Naive thymus-derived CD4-positive, alpha-beta T cell (primary cell): ENCODE measurements around the gene SULF2. TPM values are rescaled to one million over a fixed set of nuclear protein-coding genes. Genes with fewer than 3 reads are reported as not detected.
"Not testable (repeated sequence)": the region's sequence is repeated elsewhere in the genome, so short reads cannot be mapped to it uniquely, and the experiment has no call there.

Source experiments
- ATAC-seq: fragments of 150-1000 bp; cut with Tn5 transposase; 2 replicates; pipeline ENCODE4 v1.10.0; 2021; ENCODE audit warnings: mild to moderate bottlenecking, moderate library complexity
- CTCF ChIA-PET: fragments of 350-600 bp; sonication (Branson Sonifier 250); formaldehyde crosslinking; loops from one replicate; lab custom pipeline; 2021; ENCODE audit warnings: antibody characterized with exemption; lab: Charles Lee
- POLR2A ChIA-PET: fragments of 350-600 bp; sonication (Branson Sonifier 250); formaldehyde crosslinking; loops from one replicate; lab custom pipeline; 2021; ENCODE audit warnings: antibody characterized with exemption, inconsistent platforms; lab: Charles Lee
- DNase-seq, 9 donors: peaks; one replicate each; pipeline versions ENCODE4 v3.0.0 to v3.0.0-alpha.2; 2020 to 2022; ENCODE audit warnings: mixed read lengths in 1 of 9
- H3K27ac ChIP-seq: one replicate; pipeline ENCODE4 v1.7.0; 2013; ENCODE audit warnings: mild to moderate bottlenecking, low read depth, low read length, moderate library complexity
- H3K27me3 ChIP-seq, 2 donors: one replicate each; pipeline ENCODE4 v1.7.0; 2013; ENCODE audit warnings: low read length in 2 of 2, mild to moderate bottlenecking in 2 of 2, moderate library complexity in 2 of 2; ENCODE audit not compliant: control insufficient read depth in 2 of 2, insufficient read depth in 2 of 2
- H3K36me3 ChIP-seq, 3 experiments: 1 replicate in 2 of 3; 2 replicates in 1 of 3; pipeline ENCODE4 v1.7.0; 2013; ENCODE audit warnings: low read length in 3 of 3, mild to moderate bottlenecking in 3 of 3, moderate library complexity in 1 of 3; ENCODE audit not compliant: insufficient read depth in 3 of 3, control insufficient read depth in 2 of 3
- H3K4me1 ChIP-seq, 2 donors: one replicate each; pipeline ENCODE4 v1.7.0; 2013; ENCODE audit warnings: low read length in 2 of 2, mild to moderate bottlenecking in 2 of 2, moderate library complexity in 1 of 2; ENCODE audit not compliant: control insufficient read depth in 2 of 2, insufficient read depth in 2 of 2
- H3K4me3 ChIP-seq: 2 replicates; pipeline ENCODE4 v1.7.0; 2013; ENCODE audit warnings: mild to moderate bottlenecking, low read length
- H3K9me3 ChIP-seq, 3 experiments: 1 replicate in 2 of 3; 2 replicates in 1 of 3; pipeline ENCODE4 v1.7.0; 2013; ENCODE audit warnings: low read length in 3 of 3; ENCODE audit not compliant: control insufficient read depth in 2 of 3
- H3K27ac Mint-ChIP-seq, 9 donors: one replicate each; pipeline ENCODE4 v1.8.0; 2020 to 2022; ENCODE audit warnings: mixed read lengths in 9 of 9, mild to moderate bottlenecking in 8 of 9, moderate library complexity in 5 of 9, inconsistent platforms in 2 of 9
- H3K27me3 Mint-ChIP-seq, 5 donors: one replicate each; pipeline ENCODE4 v1.8.0; 2021 to 2022; ENCODE audit warnings: mixed read lengths in 5 of 5, mild to moderate bottlenecking in 1 of 5
- H3K36me3 Mint-ChIP-seq, 5 donors: one replicate each; pipeline ENCODE4 v1.8.0; 2020 to 2022; ENCODE audit warnings: mixed read lengths in 5 of 5, mild to moderate bottlenecking in 3 of 5, inconsistent platforms in 1 of 5
- H3K4me1 Mint-ChIP-seq, 7 donors: one replicate each; pipeline ENCODE4 v1.8.0; 2020 to 2022; ENCODE audit warnings: mixed read lengths in 7 of 7, mild to moderate bottlenecking in 3 of 7, inconsistent platforms in 1 of 7
- H3K4me3 Mint-ChIP-seq, 10 donors: one replicate each; pipeline ENCODE4 v1.8.0; 2020 to 2022; ENCODE audit warnings: mild to moderate bottlenecking in 10 of 10, mixed read lengths in 10 of 10, moderate library complexity in 6 of 10, inconsistent platforms in 2 of 10
- H3K9me3 Mint-ChIP-seq, 11 donors: one replicate each; pipeline ENCODE4 v1.8.0; 2020 to 2022; ENCODE audit warnings: mixed read lengths in 11 of 11, mild to moderate bottlenecking in 4 of 11, inconsistent platforms in 1 of 11, moderate library complexity in 1 of 11
- intact Hi-C, 2 donors: fragments of 100-400 bp; cut with micrococcal nuclease; formaldehyde crosslinking; loops; one replicate each; pipeline ENCODE4 v1.15.1; 2023
- polyA plus RNA-seq, 2 donors: library from polyadenylated mRNA; unstranded; fragments of 300-500 nt; fragmentation: Illumina TruSeq; gene quantifications; one replicate each; pipeline ENCODE4 v1.2.3, GENCODE V29; 2021
- total RNA-seq, 6 experiments: library from RNA in 5 of 6; stranded (reverse) in 5 of 6; gene quantifications; 1 replicate in 5 of 6; 2 replicates in 1 of 6; pipeline ENCODE4 v1.2.3 and lab custom pipeline; 2021 to 2026

The SULF2 gene
- total and polyA plus RNA-seq, 7 experiments from 2014 or later = 0.43 to 133 (median 1.5) TPM

- H3K4me3 Mint-ChIP-seq = no peak overlapping the region
- CTCF ChIA-PET = no interaction called here
- no peaks in the 10 kb centered on the region for H3K9me3 ChIP-seq
- intact Hi-C loops = no loop called here
- DNase-seq (no peak), ATAC-seq (no peak)
- H3K4me1 Mint-ChIP-seq = no peaks in the 10 kb centered on the region
- H3K36me3 Mint-ChIP-seq = no peaks in the 10 kb centered on the region
- no peak overlapping the region for H3K27ac Mint-ChIP-seq
- peaks cover 0 to 3% (median 0%) of the 10 kb centered on the region in 11 donors for H3K9me3 Mint-ChIP-seq
- no peaks in the 10 kb centered on the region for H3K36me3 ChIP-seq
- H3K27me3 Mint-ChIP-seq = peaks cover 2 to 31% (median 9%) of the 10 kb centered on the region in 5 donors
- H3K27me3 ChIP-seq = no peaks in the 10 kb centered on the region
- no peak overlapping the region for H3K27ac ChIP-seq
- H3K4me3 ChIP-seq = no peak overlapping the region
- POLR2A ChIA-PET = no interaction called here
- no peaks in the 10 kb centered on the region for H3K4me1 ChIP-seq
These were observed 20.7 kb upstream of the SULF2 start for GRCh38 chr20:47805951-47806350.

- H3K9me3 Mint-ChIP-seq, DNase-seq, H3K36me3 ChIP-seq, H3K27me3 ChIP-seq, intact Hi-C loops, H3K4me1 Mint-ChIP-seq, POLR2A ChIA-PET, CTCF ChIA-PET, H3K4me3 ChIP-seq, H3K36me3 Mint-ChIP-seq, ATAC-seq, H3K27ac ChIP-seq, H3K4me1 ChIP-seq, H3K9me3 ChIP-seq, H3K27ac Mint-ChIP-seq, H3K4me3 Mint-ChIP-seq: not testable (repeated sequence)
- peaks cover 2 to 26% (median 9%) of the 10 kb centered on the region in 5 donors for H3K27me3 Mint-ChIP-seq
These were observed 19.7 kb upstream of the SULF2 start for GRCh38 chr20:47804972-47805371.

- POLR2A ChIA-PET, DNase-seq, H3K4me3 ChIP-seq, H3K36me3 ChIP-seq, H3K27ac ChIP-seq, H3K36me3 Mint-ChIP-seq, ATAC-seq, H3K4me3 Mint-ChIP-seq, H3K4me1 ChIP-seq, H3K4me1 Mint-ChIP-seq, H3K9me3 Mint-ChIP-seq, intact Hi-C loops, H3K27me3 ChIP-seq, H3K9me3 ChIP-seq, CTCF ChIA-PET: not testable (repeated sequence)
- Mint-ChIP-seq H3K27ac (peak overlapping the region in 1 of 9 donors; percentile 26), H3K27me3 (peaks cover 2 to 20% (median 8%) of the 10 kb centered on the region in 5 donors)
These were observed 19.0 kb upstream of the SULF2 start for GRCh38 chr20:47804224-47804825.

GRCh38 chr20:47802975-47803374 lies 17.7 kb upstream of the SULF2 start:
- peaks cover 2 to 23% (median 6%) of the 10 kb centered on the region in 5 donors for H3K27me3 Mint-ChIP-seq
- CTCF ChIA-PET = no interaction called here
- ATAC-seq (no peak), DNase-seq (no peak)
- no peaks in the 10 kb centered on the region for H3K36me3 Mint-ChIP-seq
- H3K36me3 ChIP-seq = no peaks in the 10 kb centered on the region
- H3K4me3 Mint-ChIP-seq = no peak overlapping the region
- no peak overlapping the region for H3K27ac Mint-ChIP-seq
- H3K27ac ChIP-seq = no peak overlapping the region
- no peaks in the 10 kb centered on the region for H3K4me1 ChIP-seq
- H3K27me3 ChIP-seq = no peaks in the 10 kb centered on the region
- POLR2A ChIA-PET = no interaction called here
- peaks cover 0 to 5% (median 0%) of the 10 kb centered on the region in 11 donors for H3K9me3 Mint-ChIP-seq
- no peak overlapping the region for H3K4me3 ChIP-seq
- peaks cover 0 to 4% (median 0%) of the 10 kb centered on the region in 7 donors for H3K4me1 Mint-ChIP-seq
- no peaks in the 10 kb centered on the region for H3K9me3 ChIP-seq
- intact Hi-C loops = no loop called here

GRCh38 chr20:47802226-47802920 lies 17.1 kb upstream of the SULF2 start:
- ChIA-PET POLR2A (no interaction called here), CTCF (no interaction called here)
- H3K4me3 ChIP-seq = no peak overlapping the region
- H3K27ac ChIP-seq = no peak overlapping the region
- Mint-ChIP-seq H3K9me3 (peaks cover 0 to 5% (median 0%) of the 10 kb centered on the region in 11 donors), H3K27ac (no peak overlapping the region), H3K36me3 (no peaks in the 10 kb centered on the region), H3K27me3 (peaks cover 2 to 20% (median 6%) of the 10 kb centered on the region in 5 donors), H3K4me1 (peaks cover 0 to 4% (median 0%) of the 10 kb centered on the region in 7 donors), H3K4me3 (no peak overlapping the region)
- DNase-seq (no peak), ATAC-seq (no peak)
- H3K27me3 ChIP-seq = no peaks in the 10 kb centered on the region
- intact Hi-C loops = no loop called here
- no peaks in the 10 kb centered on the region for H3K36me3 ChIP-seq
- H3K9me3 ChIP-seq = no peaks in the 10 kb centered on the region
- H3K4me1 ChIP-seq = no peaks in the 10 kb centered on the region

- Mint-ChIP-seq H3K4me3 (no peak overlapping the region), H3K27ac (no peak overlapping the region), H3K9me3 (peaks cover 0 to 5% (median 0%) of the 10 kb centered on the region in 11 donors), H3K36me3 (no peaks in the 10 kb centered on the region), H3K4me1 (peaks cover 0 to 4% (median 0%) of the 10 kb centered on the region in 7 donors), H3K27me3 (peaks cover 1 to 14% (median 6%) of the 10 kb centered on the region in 5 donors)
- H3K4me1 ChIP-seq = no peaks in the 10 kb centered on the region
- no peaks in the 10 kb centered on the region for H3K9me3 ChIP-seq
- H3K27ac ChIP-seq = no peak overlapping the region
- intact Hi-C loops = no loop called here
- H3K4me3 ChIP-seq = no peak overlapping the region
- ATAC-seq (no peak), DNase-seq (no peak)
- H3K27me3 ChIP-seq = no peaks in the 10 kb centered on the region
- ChIA-PET CTCF (no interaction called here), POLR2A (no interaction called here)
- no peaks in the 10 kb centered on the region for H3K36me3 ChIP-seq
These were observed 16.5 kb upstream of the SULF2 start for GRCh38 chr20:47801759-47802158.

GRCh38 chr20:47801079-47801478 lies 15.8 kb upstream of the SULF2 start:
- POLR2A ChIA-PET = no interaction called here
- Mint-ChIP-seq H3K4me1 (peaks cover 0 to 4% (median 0%) of the 10 kb centered on the region in 7 donors), H3K27me3 (peaks cover 0 to 14% (median 6%) of the 10 kb centered on the region in 5 donors), H3K9me3 (peaks cover 0 to 5% (median 0%) of the 10 kb centered on the region in 11 donors), H3K36me3 (no peaks in the 10 kb centered on the region), H3K4me3 (no peak overlapping the region), H3K27ac (no peak overlapping the region)
- Histone ChIP-seq H3K4me1 (no peaks in the 10 kb centered on the region), H3K36me3 (no peaks in the 10 kb centered on the region), H3K27ac (no peak overlapping the region), H3K27me3 (no peaks in the 10 kb centered on the region), H3K9me3 (no peaks in the 10 kb centered on the region), H3K4me3 (no peak overlapping the region)
- CTCF ChIA-PET = no interaction called here
- intact Hi-C loops = no loop called here
- no peak for ATAC-seq
- DNase-seq = no peak
